BLaER1 (cell line): Measurements from ENCODE around the gene CIITA.
"Not testable (repeated sequence)": the region's sequence is repeated elsewhere in the genome, so short reads cannot be mapped to it uniquely, and the experiment has no call there.

Experiments
- H3K27ac ChIP-seq: shearing (Covaris generic); formaldehyde crosslinking; 2 replicates; pipeline ENCODE4 v1.8.1; 2022
- H3K27me3 ChIP-seq: shearing (Covaris generic); formaldehyde crosslinking; 2 replicates; pipeline ENCODE4 v1.8.1; 2022
- H3K36me3 ChIP-seq: shearing (Covaris generic); formaldehyde crosslinking; 2 replicates; pipeline ENCODE4 v1.8.1; 2022
- H3K4me1 ChIP-seq: shearing (Covaris generic); formaldehyde crosslinking; 2 replicates; pipeline ENCODE4 v1.8.1; 2022
- H3K4me2 ChIP-seq: shearing (Covaris generic); formaldehyde crosslinking; 2 replicates; pipeline ENCODE4 v1.8.1; 2022
- H3K4me3 ChIP-seq: shearing (Covaris generic); formaldehyde crosslinking; 2 replicates; pipeline ENCODE4 v1.8.1; 2022
- H3K9ac ChIP-seq: shearing (Covaris generic); formaldehyde crosslinking; 2 replicates; pipeline ENCODE4 v1.8.1; 2022
- H3K9me3 ChIP-seq: shearing (Covaris generic); formaldehyde crosslinking; 2 replicates; pipeline ENCODE4 v1.8.1; 2022
- H4K20me1 ChIP-seq: shearing (Covaris generic); formaldehyde crosslinking; 2 replicates; pipeline ENCODE4 v1.8.1; 2022
- Cebpa-rat ChIP-seq: shearing (Covaris generic); IDR thresholded peaks from 2 replicates; pipeline ENCODE4 v1.8.1; 2022

Gene CIITA

GRCh38 chr16:10937068-10937859 lies 60.3 kb downstream of the CIITA start:
- H3K9me3 ChIP-seq = no peaks in the 10 kb centered on the region
- peaks cover 93% of the 10 kb centered on the region for H4K20me1 ChIP-seq
- H3K4me2 ChIP-seq = peak overlapping the region; percentile 99
- H3K27me3 ChIP-seq = no peaks in the 10 kb centered on the region
- peaks cover 41% of the 10 kb centered on the region for H3K36me3 ChIP-seq
- peak overlapping the region; percentile 12; the same call in 1 of the 2 replicates for H3K27ac ChIP-seq
- H3K4me3 ChIP-seq = peak overlapping the region; percentile 20
- peak overlapping the region; percentile 48 for H3K9ac ChIP-seq
- peaks cover 89% of the 10 kb centered on the region for H3K4me1 ChIP-seq
- no peak for TF ChIP-seq Cebpa-rat

GRCh38 chr16:10938321-10938720 lies 61.3 kb downstream of the CIITA start:
- H3K27ac ChIP-seq = peak overlapping the region; percentile 67
- H3K4me2 ChIP-seq = peak overlapping the region; percentile 99
- no peak for TF ChIP-seq Cebpa-rat
- H3K9ac ChIP-seq = peak overlapping the region; percentile 88
- H3K36me3 ChIP-seq = peaks cover 32% of the 10 kb centered on the region
- H3K4me3 ChIP-seq = peak overlapping the region; percentile 51; the same call in 1 of the 2 replicates
- H3K4me1 ChIP-seq = peaks cover 87% of the 10 kb centered on the region
- H3K9me3 ChIP-seq = no peaks in the 10 kb centered on the region
- peaks cover 82% of the 10 kb centered on the region for H4K20me1 ChIP-seq
- H3K27me3 ChIP-seq = no peaks in the 10 kb centered on the region

GRCh38 chr16:10938796-10939648 lies 62.0 kb downstream of the CIITA start:
- Histone ChIP-seq H4K20me1 (peaks cover 75% of the 10 kb centered on the region), H3K36me3 (peaks cover 25% of the 10 kb centered on the region), H3K27ac (peak overlapping the region; percentile 67), H3K9ac (peak overlapping the region; percentile 88), H3K9me3 (no peaks in the 10 kb centered on the region), H3K4me1 (peaks cover 87% of the 10 kb centered on the region), H3K27me3 (no peaks in the 10 kb centered on the region), H3K4me2 (peak overlapping the region; percentile 99), H3K4me3 (peak overlapping the region; percentile 80)
- no peak for TF ChIP-seq Cebpa-rat

GRCh38 chr16:10939649-10940234 lies 62.7 kb downstream of the CIITA start:
- Histone ChIP-seq H3K9me3 (no peaks in the 10 kb centered on the region), H3K4me1 (peaks cover 81% of the 10 kb centered on the region), H3K9ac (peak overlapping the region; percentile 88), H4K20me1 (peaks cover 70% of the 10 kb centered on the region), H3K27ac (no peak overlapping the region), H3K4me2 (peak overlapping the region; percentile 99), H3K4me3 (peak overlapping the region; percentile 80), H3K36me3 (peaks cover 18% of the 10 kb centered on the region), H3K27me3 (no peaks in the 10 kb centered on the region)
- TF ChIP-seq Cebpa-rat = no peak

- H3K27me3 ChIP-seq = no peaks in the 10 kb centered on the region
- peak overlapping the region; percentile 99 for H3K4me2 ChIP-seq
- no peak for TF ChIP-seq Cebpa-rat
- peak overlapping the region; percentile 85 for H3K27ac ChIP-seq
- peaks cover 70% of the 10 kb centered on the region for H4K20me1 ChIP-seq
- peak overlapping the region; percentile 80 for H3K4me3 ChIP-seq
- peaks cover 82% of the 10 kb centered on the region for H3K4me1 ChIP-seq
- peaks cover 10% of the 10 kb centered on the region for H3K36me3 ChIP-seq
- no peaks in the 10 kb centered on the region for H3K9me3 ChIP-seq
- H3K9ac ChIP-seq = peak overlapping the region; percentile 88
Observed at GRCh38 chr16:10940501-10941079, 63.6 kb downstream of the CIITA start.

- H3K4me2 ChIP-seq = peak overlapping the region; percentile 99
- peak overlapping the region; percentile 85 for H3K27ac ChIP-seq
- H3K4me3 ChIP-seq = peak overlapping the region; percentile 80
- H3K27me3 ChIP-seq = no peaks in the 10 kb centered on the region
- peak overlapping the region; percentile 88 for H3K9ac ChIP-seq
- peaks cover 82% of the 10 kb centered on the region for H3K4me1 ChIP-seq
- no peaks in the 10 kb centered on the region for H3K9me3 ChIP-seq
- TF ChIP-seq Cebpa-rat = no peak
- peaks cover 70% of the 10 kb centered on the region for H4K20me1 ChIP-seq
- peaks cover 5% of the 10 kb centered on the region; the same call in 1 of the 2 replicates for H3K36me3 ChIP-seq
Observed at GRCh38 chr16:10941127-10941933, 64.3 kb downstream of the CIITA start.

- peaks cover 70% of the 10 kb centered on the region for H4K20me1 ChIP-seq
- not testable (repeated sequence) for H3K9me3 ChIP-seq, H3K27me3 ChIP-seq, H3K36me3 ChIP-seq
- H3K4me1 ChIP-seq = peaks cover 82% of the 10 kb centered on the region
- peak overlapping the region; percentile 80 for H3K4me3 ChIP-seq
- H3K27ac ChIP-seq = peak overlapping the region; percentile 85
- H3K4me2 ChIP-seq = peak overlapping the region; percentile 99
- H3K9ac ChIP-seq = peak overlapping the region; percentile 88
Observed at GRCh38 chr16:10941935-10942351, 64.9 kb downstream of the CIITA start.

- H3K27ac ChIP-seq = peak within 1 kb of the TSS; percentile 85
- no peaks in the 10 kb centered on the region for H3K9me3 ChIP-seq
- H3K4me2 ChIP-seq = peak within 1 kb of the TSS; percentile 99
- peak within 1 kb of the TSS; percentile 88 for H3K9ac ChIP-seq
- H3K4me1 ChIP-seq = peaks cover 82% of the 10 kb centered on the region
- peaks cover 70% of the 10 kb centered on the region for H4K20me1 ChIP-seq
- H3K36me3 ChIP-seq = no peaks in the 10 kb centered on the region
- H3K27me3 ChIP-seq = no peaks in the 10 kb centered on the region
- H3K4me3 ChIP-seq = peak within 1 kb of the TSS; percentile 80
- no peak for TF ChIP-seq Cebpa-rat
Observed at GRCh38 chr16:10942352-10943063, 65.5 kb downstream of the CIITA start, which contains the start of gene DEXI. DEXI (minus strand) TSS chr16:10942468; CDS start chr16:10942005, 463 bp downstream.
